ENCODE measurements around the gene REEP2. TPM values are rescaled to one million over a fixed set of nuclear protein-coding genes. Genes with fewer than 3 reads are reported as not detected.
"Not testable (repeated sequence)": the region's sequence is repeated elsewhere in the genome, so short reads cannot be mapped to it uniquely, and the experiment has no call there.

The REEP2 gene
- total RNA-seq, 1 experiment from 2014 or later, result 5.5 TPM

- peak; percentile 32 for DNase-seq (ENCODE audit: low read depth)
These were observed 27.5 kb downstream of the REEP2 start for GRCh38 chr5:138466125-138466899.

DNA sequence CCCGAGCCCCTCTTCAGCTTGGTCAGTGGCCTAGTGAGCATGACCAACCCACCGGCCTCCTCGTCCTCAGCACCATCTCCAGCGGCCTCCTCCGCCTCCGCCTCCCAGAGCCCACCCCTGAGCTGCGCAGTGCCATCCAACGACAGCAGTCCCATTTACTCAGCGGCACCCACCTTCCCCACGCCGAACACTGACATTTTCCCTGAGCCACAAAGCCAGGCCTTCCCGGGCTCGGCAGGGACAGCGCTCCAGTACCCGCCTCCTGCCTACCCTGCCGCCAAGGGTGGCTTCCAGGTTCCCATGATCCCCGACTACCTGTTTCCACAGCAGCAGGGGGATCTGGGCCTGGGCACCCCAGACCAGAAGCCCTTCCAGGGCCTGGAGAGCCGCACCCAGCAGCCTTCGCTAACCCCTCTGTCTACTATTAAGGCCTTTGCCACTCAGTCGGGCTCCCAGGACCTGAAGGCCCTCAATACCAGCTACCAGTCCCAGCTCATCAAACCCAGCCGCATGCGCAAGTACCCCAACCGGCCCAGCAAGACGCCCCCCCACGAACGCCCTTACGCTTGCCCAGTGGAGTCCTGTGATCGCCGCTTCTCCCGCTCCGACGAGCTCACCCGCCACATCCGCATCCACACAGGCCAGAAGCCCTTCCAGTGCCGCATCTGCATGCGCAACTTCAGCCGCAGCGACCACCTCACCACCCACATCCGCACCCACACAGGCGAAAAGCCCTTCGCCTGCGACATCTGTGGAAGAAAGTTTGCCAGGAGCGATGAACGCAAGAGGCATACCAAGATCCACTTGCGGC, 28.2 kb downstream of the REEP2 start:
- DNase-seq (ENCODE audit: low read depth), result peak; percentile 48

DNA sequence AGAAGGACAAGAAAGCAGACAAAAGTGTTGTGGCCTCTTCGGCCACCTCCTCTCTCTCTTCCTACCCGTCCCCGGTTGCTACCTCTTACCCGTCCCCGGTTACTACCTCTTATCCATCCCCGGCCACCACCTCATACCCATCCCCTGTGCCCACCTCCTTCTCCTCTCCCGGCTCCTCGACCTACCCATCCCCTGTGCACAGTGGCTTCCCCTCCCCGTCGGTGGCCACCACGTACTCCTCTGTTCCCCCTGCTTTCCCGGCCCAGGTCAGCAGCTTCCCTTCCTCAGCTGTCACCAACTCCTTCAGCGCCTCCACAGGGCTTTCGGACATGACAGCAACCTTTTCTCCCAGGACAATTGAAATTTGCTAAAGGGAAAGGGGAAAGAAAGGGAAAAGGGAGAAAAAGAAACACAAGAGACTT, 28.9 kb downstream of the REEP2 start:
- DNase-seq (ENCODE audit: low read depth), result peak; percentile 51

DNA sequence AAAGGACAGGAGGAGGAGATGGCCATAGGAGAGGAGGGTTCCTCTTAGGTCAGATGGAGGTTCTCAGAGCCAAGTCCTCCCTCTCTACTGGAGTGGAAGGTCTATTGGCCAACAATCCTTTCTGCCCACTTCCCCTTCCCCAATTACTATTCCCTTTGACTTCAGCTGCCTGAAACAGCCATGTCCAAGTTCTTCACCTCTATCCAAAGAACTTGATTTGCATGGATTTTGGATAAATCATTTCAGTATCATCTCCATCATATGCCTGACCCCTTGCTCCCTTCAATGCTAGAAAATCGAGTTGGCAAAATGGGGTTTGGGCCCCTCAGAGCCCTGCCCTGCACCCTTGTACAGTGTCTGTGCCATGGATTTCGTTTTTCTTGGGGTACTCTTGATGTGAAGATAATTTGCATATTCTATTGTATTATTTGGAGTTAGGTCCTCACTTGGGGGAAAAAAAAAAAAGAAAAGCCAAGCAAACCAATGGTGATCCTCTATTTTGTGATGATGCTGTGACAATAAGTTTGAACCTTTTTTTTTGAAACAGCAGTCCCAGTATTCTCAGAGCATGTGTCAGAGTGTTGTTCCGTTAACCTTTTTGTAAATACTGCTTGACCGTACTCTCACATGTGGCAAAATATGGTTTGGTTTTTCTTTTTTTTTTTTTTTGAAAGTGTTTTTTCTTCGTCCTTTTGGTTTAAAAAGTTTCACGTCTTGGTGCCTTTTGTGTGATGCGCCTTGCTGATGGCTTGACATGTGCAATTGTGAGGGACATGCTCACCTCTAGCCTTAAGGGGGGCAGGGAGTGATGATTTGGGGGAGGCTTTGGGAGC, 29.5 kb downstream of the REEP2 start:
- peak; percentile 48 for DNase-seq (ENCODE audit: low read depth)

- no peak for DNase-seq (ENCODE audit: low read depth)
These were observed 30.2 kb downstream of the REEP2 start for GRCh38 chr5:138468966-138469539.

DNA sequence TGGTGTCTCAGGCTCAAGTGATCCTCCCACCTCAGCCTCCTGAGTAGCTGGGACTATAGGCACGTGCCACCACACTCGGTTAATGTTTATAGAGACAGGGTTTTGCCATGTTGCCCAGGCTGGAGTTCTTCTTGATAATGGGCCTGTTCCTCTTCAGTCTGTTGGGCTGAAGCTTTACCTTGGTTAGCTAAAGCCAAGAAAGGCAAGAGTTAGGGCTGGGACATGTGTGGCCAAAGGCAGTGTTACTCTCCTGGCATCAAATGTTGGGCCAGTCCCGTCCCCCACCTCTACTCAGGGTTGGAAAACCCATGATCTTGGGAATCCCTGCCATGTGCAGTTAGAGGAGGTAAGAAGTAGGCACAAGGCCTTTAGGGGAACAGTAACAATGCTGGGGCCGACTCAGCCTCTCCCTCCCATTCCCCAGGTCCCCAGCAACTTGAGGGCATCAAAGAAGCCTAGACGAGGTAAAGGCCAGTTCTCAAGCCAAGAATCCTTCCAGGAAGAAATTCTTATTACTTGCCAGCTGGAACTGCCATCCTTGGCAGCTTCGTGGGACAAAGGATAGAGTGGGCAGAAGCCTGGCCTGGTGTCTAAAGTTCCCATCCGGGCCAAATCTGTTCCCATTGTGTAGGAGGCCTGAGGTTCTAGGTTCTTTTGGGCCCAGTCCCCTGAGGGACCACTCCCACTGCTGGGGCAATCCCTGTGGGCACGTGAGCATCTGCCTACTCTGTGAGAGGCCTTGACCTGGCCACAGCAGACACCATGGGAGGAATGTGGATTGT, 30.9 kb downstream of the REEP2 start:
- DNase-seq (ENCODE audit: low read depth), result no peak

GRCh38 chr5:138470322-138471051, 31.6 kb downstream of the REEP2 start:
- DNase-seq (ENCODE audit: low read depth), result peak; percentile 77

DNA sequence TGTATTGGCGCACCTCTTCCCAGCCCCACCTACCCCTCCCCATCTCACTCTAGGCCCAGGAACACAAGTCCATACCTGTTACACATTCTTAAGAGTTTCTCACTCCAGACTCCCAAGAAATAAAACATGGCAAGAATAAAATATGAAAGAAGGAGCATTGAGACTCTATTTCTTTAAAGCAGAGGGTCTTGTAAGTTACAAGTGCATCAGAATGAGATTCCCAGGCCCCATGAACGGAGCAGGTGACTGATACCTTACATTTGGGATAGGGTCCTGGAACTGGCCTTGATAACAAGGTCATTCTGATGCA, 32.1 kb downstream of the REEP2 start:
- no peak for DNase-seq (ENCODE audit: low read depth)

GRCh38 chr5:138472353-138472752, 33.5 kb downstream of the REEP2 start:
- DNase-seq (ENCODE audit: low read depth), result no peak

- DNase-seq (ENCODE audit: low read depth), result not testable (repeated sequence)
These were observed 34.3 kb downstream of the REEP2 start for GRCh38 chr5:138473151-138473550.

- DNase-seq (ENCODE audit: low read depth), result no peak
These were observed 38.1 kb downstream of the REEP2 start for GRCh38 chr5:138476918-138477317.

- no peak for DNase-seq (ENCODE audit: low read depth)
These were observed 43.8 kb downstream of the REEP2 start for GRCh38 chr5:138482638-138483037.

DNA sequence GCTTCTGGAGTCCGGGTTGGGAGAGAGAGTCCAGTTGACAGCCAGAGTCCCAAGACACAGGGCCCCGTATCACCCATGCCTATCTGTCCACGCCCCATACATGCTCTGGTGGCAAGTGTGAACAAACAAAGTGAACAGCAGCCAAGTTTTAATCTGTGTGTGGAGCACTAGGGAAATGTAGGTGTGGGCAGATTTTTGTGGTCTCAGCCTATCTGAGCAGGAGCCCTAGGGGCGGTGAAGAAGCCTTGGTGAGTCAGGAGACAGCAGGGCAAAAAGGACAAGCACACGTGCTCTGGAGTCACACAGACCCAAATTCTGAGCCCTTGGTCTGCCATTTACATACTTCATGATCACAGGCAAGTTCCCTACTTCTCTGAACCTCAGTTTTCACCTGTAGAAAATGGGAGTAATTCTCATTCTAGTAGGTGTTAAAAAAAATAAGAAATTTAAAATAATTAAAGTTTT, 49.7 kb downstream of the REEP2 start:
- DNase-seq (ENCODE audit: low read depth), result peak; percentile 82

DNA sequence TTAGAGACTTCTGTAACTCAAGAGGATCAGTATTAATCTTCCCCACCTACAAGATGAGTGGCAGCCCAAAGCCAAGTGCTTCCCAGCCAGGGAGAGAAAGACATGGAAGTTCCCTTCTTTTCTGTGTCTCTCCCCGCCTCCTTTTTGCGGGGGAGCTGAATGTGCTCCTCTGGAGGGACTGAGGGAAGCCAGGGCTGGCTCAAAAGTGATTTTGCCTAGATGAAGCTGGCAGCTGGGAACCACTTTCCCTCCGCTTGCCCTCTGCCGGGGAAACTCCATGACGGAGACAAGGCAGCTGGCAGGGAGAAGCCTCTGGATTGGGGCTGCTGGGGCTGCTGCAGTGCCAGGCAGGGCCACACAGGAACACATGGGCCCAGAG, 50.8 kb downstream of the REEP2 start:
- DNase-seq (ENCODE audit: low read depth), result no peak

DNA sequence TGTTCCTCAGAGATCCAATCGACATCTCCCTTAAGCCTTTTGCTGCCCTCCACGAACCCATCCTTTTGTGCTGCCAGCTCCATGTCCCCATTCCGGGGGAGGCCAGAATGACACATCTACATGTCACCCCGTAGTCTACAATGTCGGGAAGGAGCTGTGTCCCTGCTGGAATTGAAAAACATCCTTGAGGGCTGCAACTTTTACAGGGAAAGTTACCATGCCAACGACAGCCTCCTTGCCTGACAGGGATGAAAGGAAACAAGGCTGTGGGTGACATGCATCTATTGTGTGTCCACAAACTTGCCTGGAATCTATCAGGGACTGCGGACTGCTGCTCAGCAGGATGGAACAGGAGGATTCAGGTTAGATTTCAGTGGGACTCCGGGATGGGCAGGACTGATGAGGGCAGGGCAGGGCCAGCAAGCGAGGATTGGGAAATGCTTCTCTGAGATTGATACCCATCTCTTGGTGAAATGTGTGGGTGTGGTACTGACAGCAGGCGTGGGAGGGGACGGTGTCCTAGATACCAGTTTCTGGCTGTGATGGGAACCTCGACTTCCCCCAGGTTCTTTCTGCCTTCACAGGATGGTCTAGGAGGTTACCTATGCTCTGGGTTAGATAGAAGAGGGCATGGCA, 51.9 kb downstream of the REEP2 start:
- no peak for DNase-seq (ENCODE audit: low read depth)

DNA sequence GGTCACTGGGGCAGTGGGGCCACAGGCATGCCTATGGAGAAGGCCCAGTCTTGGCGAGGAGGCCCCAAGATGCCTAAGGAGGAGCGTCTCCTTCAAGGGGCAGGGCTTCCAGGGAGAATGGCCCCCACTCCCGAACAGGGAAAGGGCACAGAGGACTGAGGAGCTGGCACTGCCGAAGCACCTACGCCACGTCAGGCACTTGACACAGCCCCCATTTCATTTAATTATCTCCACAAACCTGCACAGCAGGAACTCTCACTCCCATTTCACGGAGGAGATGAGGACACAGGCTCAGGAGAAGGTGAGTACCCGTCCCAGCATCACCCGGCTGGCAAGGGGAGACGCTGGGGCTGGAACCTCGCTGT, 52.4 kb downstream of the REEP2 start:
- DNase-seq (ENCODE audit: low read depth), result no peak

DNA sequence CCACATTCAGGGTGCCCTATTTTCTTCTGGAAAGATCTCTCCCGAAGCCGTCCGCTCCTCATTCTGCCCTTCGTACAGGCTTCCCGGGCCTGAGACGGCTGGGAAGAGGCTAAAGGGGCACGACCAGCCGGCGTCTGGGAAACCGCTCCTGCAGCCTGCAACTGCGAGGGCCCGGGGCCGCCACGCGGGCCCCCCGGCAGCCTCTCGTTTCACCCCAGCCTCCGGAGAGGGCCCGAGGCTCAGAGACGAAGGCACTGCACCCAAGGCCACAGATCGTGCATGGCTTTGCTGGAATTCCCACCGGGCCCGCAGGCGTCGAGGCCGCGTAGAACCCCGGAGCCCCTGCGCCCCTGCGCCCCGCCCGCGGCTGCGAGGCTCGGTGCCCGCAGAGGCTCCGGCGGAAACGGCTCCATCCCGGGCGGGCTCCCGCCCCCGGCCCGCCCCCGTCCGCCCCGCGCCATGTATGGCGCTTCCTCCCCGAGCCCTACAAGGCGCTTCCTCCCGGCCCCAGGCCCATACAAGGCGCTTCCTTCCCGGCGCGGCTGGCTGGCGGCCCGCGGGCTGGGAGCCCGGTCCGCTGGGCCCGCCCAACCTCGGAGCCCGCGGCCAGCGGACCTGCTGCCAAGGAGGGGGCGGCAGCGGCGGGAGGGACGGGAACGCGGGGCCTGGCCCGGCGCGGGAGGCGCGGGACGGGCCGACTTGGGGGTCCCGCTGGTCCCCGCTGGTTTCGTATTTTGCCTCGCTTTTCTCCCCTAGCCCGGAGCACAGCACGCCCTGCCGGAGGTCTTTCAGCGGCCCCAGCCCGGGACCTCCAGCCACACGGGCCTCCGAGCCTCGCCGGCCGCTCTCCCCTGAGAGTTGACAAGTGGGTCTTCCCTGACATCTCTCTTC, 53.1 kb downstream of the REEP2 start:
- DNase-seq (ENCODE audit: low read depth), result peak; percentile 91

- no peak for DNase-seq (ENCODE audit: low read depth)
These were observed 53.7 kb downstream of the REEP2 start for GRCh38 chr5:138492560-138493045.

DNA sequence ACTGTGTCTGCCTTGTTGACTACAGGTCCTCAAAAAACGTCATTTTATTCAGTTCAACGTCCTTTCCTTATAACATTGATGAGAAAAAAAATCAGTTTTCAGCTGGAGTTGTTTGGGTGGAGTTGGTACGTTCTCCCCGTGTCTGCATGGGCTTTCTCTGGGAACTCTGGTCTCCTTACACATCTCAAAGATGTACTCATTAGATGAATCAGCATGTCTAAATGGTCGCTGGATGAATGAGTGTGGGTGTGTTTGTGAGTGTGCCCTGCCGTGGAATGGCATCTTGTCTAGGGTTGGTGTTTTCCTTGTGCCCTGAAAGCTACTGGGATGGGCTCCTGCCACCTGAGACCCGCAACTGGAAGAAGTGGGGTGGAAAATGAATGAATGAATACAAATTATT, 56.5 kb downstream of the REEP2 start:
- no peak for DNase-seq (ENCODE audit: low read depth)
